ENCODE results near the gene FBXL7.

FBXL7 gene

GRCh38 chr5:15551113-15551504, 51.1 kb downstream of the FBXL7 start:
- Histone ChIP-seq H3F3A (ENCODE audit: insufficient read depth) (no peaks in the 10 kb centered on the region), H3K9me3 (ENCODE audit: insufficient read depth, low read length) (no peaks in the 10 kb centered on the region), H3K9ac (ENCODE audit: low read length) (no peak overlapping the region), H3K27me3 (ENCODE audit: low read length) (no peaks in the 10 kb centered on the region), H4K20me1 (ENCODE audit: low read depth, low read length) (no peaks in the 10 kb centered on the region), H2AFZ (ENCODE audit: low read depth, low read length, severe bottlenecking) (no peak overlapping the region), H3K9me2 (replicated peaks; ENCODE audit: insufficient read depth, low read length) (no peaks in the 10 kb centered on the region), H3K36me3 (ENCODE audit: low read length) (no peaks in the 10 kb centered on the region), H3K79me2 (ENCODE audit: insufficient read depth, low read length) (no peaks in the 10 kb centered on the region), H3K4me3 (ENCODE audit: insufficient read depth, low read length, poor library complexity, severe bottlenecking) (no peak overlapping the region), H3K4me2 (ENCODE audit: low read depth, low read length, poor library complexity, severe bottlenecking) (no peak overlapping the region), H3K27ac (ENCODE audit: low read depth, low read length) (no peak overlapping the region)
- TF ChIP-seq EZH2phosphoT487 (conservative IDR thresholded peaks at IDR 0.05; ENCODE audit: low read length) (no peak), CTCF (IDR thresholded peaks at IDR 0.05; ENCODE audit: insufficient read depth, low read length, poor library complexity, severe bottlenecking) (no peak)

- no peak overlapping the region for H2AFZ ChIP-seq (ENCODE audit: low read depth, low read length, severe bottlenecking)
- no peak overlapping the region for H3K9ac ChIP-seq (ENCODE audit: low read length)
- no peaks in the 10 kb centered on the region for H3K9me2 ChIP-seq (replicated peaks; ENCODE audit: insufficient read depth, low read length)
- TF ChIP-seq CTCF (IDR thresholded peaks at IDR 0.05; ENCODE audit: insufficient read depth, low read length, poor library complexity, severe bottlenecking), result no peak
- no peak for TF ChIP-seq EZH2phosphoT487 (conservative IDR thresholded peaks at IDR 0.05; ENCODE audit: low read length)
- H4K20me1 ChIP-seq (ENCODE audit: low read depth, low read length), result no peaks in the 10 kb centered on the region
- no peaks in the 10 kb centered on the region for H3K79me2 ChIP-seq (ENCODE audit: insufficient read depth, low read length)
- no peak overlapping the region for H3K4me2 ChIP-seq (ENCODE audit: low read depth, low read length, poor library complexity, severe bottlenecking)
- no peak overlapping the region for H3K4me3 ChIP-seq (ENCODE audit: insufficient read depth, low read length, poor library complexity, severe bottlenecking)
- H3K36me3 ChIP-seq (ENCODE audit: low read length), result no peaks in the 10 kb centered on the region
- no peaks in the 10 kb centered on the region for H3K27me3 ChIP-seq (ENCODE audit: low read length)
- no peaks in the 10 kb centered on the region for H3F3A ChIP-seq (ENCODE audit: insufficient read depth)
- H3K27ac ChIP-seq (ENCODE audit: low read depth, low read length), result no peak overlapping the region
- no peaks in the 10 kb centered on the region for H3K9me3 ChIP-seq (ENCODE audit: insufficient read depth, low read length)
These were observed 54.6 kb downstream of the FBXL7 start for GRCh38 chr5:15554542-15554941.

GRCh38 chr5:15555176-15555575, 55.2 kb downstream of the FBXL7 start:
- Histone ChIP-seq H2AFZ (ENCODE audit: low read depth, low read length, severe bottlenecking) (no peak overlapping the region), H3F3A (ENCODE audit: insufficient read depth) (no peaks in the 10 kb centered on the region), H3K4me3 (ENCODE audit: insufficient read depth, low read length, poor library complexity, severe bottlenecking) (no peak overlapping the region), H3K9me2 (replicated peaks; ENCODE audit: insufficient read depth, low read length) (no peaks in the 10 kb centered on the region), H3K79me2 (ENCODE audit: insufficient read depth, low read length) (no peaks in the 10 kb centered on the region), H4K20me1 (ENCODE audit: low read depth, low read length) (no peaks in the 10 kb centered on the region), H3K9me3 (ENCODE audit: insufficient read depth, low read length) (no peaks in the 10 kb centered on the region), H3K27ac (ENCODE audit: low read depth, low read length) (no peak overlapping the region), H3K27me3 (ENCODE audit: low read length) (no peaks in the 10 kb centered on the region), H3K36me3 (ENCODE audit: low read length) (no peaks in the 10 kb centered on the region), H3K9ac (ENCODE audit: low read length) (no peak overlapping the region), H3K4me2 (ENCODE audit: low read depth, low read length, poor library complexity, severe bottlenecking) (no peak overlapping the region)
- TF ChIP-seq CTCF (IDR thresholded peaks at IDR 0.05; ENCODE audit: insufficient read depth, low read length, poor library complexity, severe bottlenecking), result no peak
- no peak for TF ChIP-seq EZH2phosphoT487 (conservative IDR thresholded peaks at IDR 0.05; ENCODE audit: low read length)

- TF ChIP-seq CTCF (IDR thresholded peaks at IDR 0.05; ENCODE audit: insufficient read depth, low read length, poor library complexity, severe bottlenecking) (no peak), EZH2phosphoT487 (conservative IDR thresholded peaks at IDR 0.05; ENCODE audit: low read length) (no peak)
- H3K4me2 ChIP-seq (ENCODE audit: low read depth, low read length, poor library complexity, severe bottlenecking), result no peak overlapping the region
- no peaks in the 10 kb centered on the region for H4K20me1 ChIP-seq (ENCODE audit: low read depth, low read length)
- H2AFZ ChIP-seq (ENCODE audit: low read depth, low read length, severe bottlenecking), result no peak overlapping the region
- H3K4me3 ChIP-seq (ENCODE audit: insufficient read depth, low read length, poor library complexity, severe bottlenecking), result no peak overlapping the region
- H3K36me3 ChIP-seq (ENCODE audit: low read length), result no peaks in the 10 kb centered on the region
- no peak overlapping the region for H3K27ac ChIP-seq (ENCODE audit: low read depth, low read length)
- H3K9me2 ChIP-seq (replicated peaks; ENCODE audit: insufficient read depth, low read length), result no peaks in the 10 kb centered on the region
- H3K9me3 ChIP-seq (ENCODE audit: insufficient read depth, low read length), result no peaks in the 10 kb centered on the region
- H3K79me2 ChIP-seq (ENCODE audit: insufficient read depth, low read length), result no peaks in the 10 kb centered on the region
- H3K27me3 ChIP-seq (ENCODE audit: low read length), result no peaks in the 10 kb centered on the region
- no peak overlapping the region for H3K9ac ChIP-seq (ENCODE audit: low read length)
- no peaks in the 10 kb centered on the region for H3F3A ChIP-seq (ENCODE audit: insufficient read depth)
These were observed 58.3 kb downstream of the FBXL7 start for GRCh38 chr5:15558240-15558639.
